Adrenal gland (tissue), 5 donors: ENCODE results near the gene ZNF561.

ENCODE experiments used
- POLR2A ChIP-seq, 2 donors: fragments of 450-650 bp; IDR thresholded peaks; one replicate each; pipeline ENCODE4 v1.6.1; 2017; ENCODE audit warnings: antibody characterized with exemption in 2 of 2, mild to moderate bottlenecking in 2 of 2, moderate library complexity in 1 of 2
- TF ChIP-seq, protein P1 (sequence below), 6 experiments: fragments of 450-650 bp in 4 of 6; fragments of 200-600 bp in 2 of 6; sonication (generic) in 1 of 6; IDR thresholded peaks; 1 replicate in 5 of 6; 2 replicates in 1 of 6; pipeline versions ENCODE4 v1.5.1 to v1.8.0; 2016 to 2021; ENCODE audit warnings: antibody characterized with exemption in 6 of 6, mild to moderate bottlenecking in 2 of 6, moderate library complexity in 1 of 6
- donor health status: DM: no; HTN: no; CAD: no.

DNA sequence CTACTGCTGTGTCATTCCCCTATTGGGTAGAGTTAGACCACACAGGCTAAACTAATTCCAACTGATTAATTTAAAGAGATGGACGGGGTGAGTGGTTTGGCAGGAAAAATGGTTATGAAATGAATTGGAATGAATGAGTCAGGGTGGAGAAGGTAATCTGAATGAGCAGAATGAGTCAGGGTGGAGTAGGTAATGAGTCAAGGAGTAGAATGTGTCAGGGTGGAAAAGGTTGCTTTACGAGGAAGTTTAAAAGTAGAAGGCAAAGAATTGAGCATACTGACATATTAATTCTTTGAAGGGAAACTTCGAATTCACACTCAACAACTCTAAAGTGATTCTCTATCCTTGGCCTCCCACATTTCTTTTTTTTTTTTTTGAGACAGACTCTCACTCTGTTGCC, 24.0 kb downstream of the ZNF561 start:
- TF ChIP-seq POLR2A (IDR thresholded peaks at IDR 0.05), result no peak
- TF ChIP-seq, protein P1, sequence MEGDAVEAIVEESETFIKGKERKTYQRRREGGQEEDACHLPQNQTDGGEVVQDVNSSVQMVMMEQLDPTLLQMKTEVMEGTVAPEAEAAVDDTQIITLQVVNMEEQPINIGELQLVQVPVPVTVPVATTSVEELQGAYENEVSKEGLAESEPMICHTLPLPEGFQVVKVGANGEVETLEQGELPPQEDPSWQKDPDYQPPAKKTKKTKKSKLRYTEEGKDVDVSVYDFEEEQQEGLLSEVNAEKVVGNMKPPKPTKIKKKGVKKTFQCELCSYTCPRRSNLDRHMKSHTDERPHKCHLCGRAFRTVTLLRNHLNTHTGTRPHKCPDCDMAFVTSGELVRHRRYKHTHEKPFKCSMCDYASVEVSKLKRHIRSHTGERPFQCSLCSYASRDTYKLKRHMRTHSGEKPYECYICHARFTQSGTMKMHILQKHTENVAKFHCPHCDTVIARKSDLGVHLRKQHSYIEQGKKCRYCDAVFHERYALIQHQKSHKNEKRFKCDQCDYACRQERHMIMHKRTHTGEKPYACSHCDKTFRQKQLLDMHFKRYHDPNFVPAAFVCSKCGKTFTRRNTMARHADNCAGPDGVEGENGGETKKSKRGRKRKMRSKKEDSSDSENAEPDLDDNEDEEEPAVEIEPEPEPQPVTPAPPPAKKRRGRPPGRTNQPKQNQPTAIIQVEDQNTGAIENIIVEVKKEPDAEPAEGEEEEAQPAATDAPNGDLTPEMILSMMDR (IDR thresholded peaks at IDR 0.05), result no peak
